Neuron (in vitro differentiated cells): ENCODE results near the gene TNRC18.

Source experiments
- H2AFZ ChIP-seq: one replicate; pipeline ENCODE4 v1.6.1; 2013; ENCODE audit warnings: low read depth, mild to moderate bottlenecking, inconsistent platforms, low read length, moderate library complexity
- H3K27me3 ChIP-seq: one replicate; pipeline ENCODE4 v1.6.1; 2013; ENCODE audit warnings: low read length; ENCODE audit not compliant: insufficient read depth
- H3K36me3 ChIP-seq: one replicate; pipeline ENCODE4 v1.6.1; 2013; ENCODE audit warnings: low read length; ENCODE audit not compliant: insufficient read depth
- H3K4me1 ChIP-seq: one replicate; pipeline ENCODE4 v1.6.1; 2013; ENCODE audit warnings: low read length; ENCODE audit not compliant: insufficient read depth
- H3K4me3 ChIP-seq: 2 replicates; pipeline ENCODE4 v1.5.1; 2013; ENCODE audit warnings: mild to moderate bottlenecking, low read length, moderate library complexity
- H3K9me3 ChIP-seq: one replicate; pipeline ENCODE4 v1.6.1; 2013; ENCODE audit warnings: low read length

The TNRC18 gene

DNA sequence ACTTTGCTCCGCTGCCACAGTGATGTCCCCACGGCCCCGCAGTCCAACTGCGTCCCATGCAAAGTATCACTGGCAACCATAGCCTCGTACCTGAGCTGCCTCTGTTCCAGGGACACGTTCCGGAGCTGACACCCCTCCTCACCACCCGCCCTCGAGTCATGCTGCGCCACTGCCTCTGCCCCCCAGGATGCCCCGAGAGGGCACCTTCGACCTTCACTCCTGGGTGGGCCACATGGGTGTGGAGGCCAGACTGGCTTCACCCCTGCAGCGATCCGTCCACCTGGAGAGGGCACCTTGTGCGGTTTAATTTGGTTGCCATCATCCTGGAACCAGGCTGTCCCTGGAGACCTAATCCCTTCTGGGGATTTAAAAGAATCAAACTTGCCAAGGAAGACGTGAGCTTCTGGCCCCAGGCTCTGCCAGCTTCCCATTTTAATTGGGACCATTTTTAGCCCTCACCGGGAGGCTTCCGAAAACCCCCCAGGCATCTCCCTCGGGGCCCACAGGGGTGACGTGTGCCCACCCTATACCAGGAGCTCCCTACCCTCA is 19.2 kb upstream of the TNRC18 start:
- Histone ChIP-seq H3K4me1 (peaks cover 29% of the 10 kb centered on the region), H2AFZ (no peak overlapping the region)

DNA sequence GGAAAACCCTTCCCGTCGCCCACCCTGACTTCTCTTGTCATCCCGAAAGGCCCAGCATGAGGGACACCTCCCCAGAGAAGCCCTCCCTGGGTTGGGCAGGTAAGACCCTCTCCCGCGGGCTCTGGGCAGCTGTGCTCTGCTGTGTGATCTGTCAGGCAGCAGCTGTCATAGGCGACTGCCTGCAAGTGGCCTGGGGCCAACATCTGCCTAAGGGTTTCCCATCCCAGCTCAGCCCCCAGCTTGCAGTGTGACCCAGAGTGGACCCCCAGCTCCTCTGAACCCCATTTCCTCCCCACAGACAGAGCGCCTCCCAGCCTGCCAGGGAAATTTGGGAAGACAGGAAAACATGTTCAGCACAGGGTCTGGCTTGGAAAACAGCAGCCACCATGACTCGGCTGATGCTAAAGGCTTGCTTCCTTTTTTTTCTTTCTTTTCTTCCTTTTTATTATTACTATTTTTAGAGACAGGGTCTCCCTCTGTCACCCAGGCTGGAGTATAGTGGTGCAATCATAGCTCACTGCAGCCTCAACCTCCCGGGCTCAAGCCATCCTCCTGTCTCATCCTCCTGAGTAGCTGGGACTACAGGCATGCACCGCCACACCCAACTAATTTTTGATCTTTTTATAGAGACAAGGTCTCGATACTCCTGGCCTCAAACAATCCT is 18.3 kb upstream of the TNRC18 start:
- H3K4me3 ChIP-seq: no peak overlapping the region

More for the DNA sequence above, 19.2 kb upstream of the TNRC18 start:
- H3K4me3 ChIP-seq: no peak overlapping the region
- no peaks in the 10 kb centered on the region for H3K9me3 ChIP-seq
- no peaks in the 10 kb centered on the region for H3K27me3 ChIP-seq
- H3K36me3 ChIP-seq: no peaks in the 10 kb centered on the region

DNA sequence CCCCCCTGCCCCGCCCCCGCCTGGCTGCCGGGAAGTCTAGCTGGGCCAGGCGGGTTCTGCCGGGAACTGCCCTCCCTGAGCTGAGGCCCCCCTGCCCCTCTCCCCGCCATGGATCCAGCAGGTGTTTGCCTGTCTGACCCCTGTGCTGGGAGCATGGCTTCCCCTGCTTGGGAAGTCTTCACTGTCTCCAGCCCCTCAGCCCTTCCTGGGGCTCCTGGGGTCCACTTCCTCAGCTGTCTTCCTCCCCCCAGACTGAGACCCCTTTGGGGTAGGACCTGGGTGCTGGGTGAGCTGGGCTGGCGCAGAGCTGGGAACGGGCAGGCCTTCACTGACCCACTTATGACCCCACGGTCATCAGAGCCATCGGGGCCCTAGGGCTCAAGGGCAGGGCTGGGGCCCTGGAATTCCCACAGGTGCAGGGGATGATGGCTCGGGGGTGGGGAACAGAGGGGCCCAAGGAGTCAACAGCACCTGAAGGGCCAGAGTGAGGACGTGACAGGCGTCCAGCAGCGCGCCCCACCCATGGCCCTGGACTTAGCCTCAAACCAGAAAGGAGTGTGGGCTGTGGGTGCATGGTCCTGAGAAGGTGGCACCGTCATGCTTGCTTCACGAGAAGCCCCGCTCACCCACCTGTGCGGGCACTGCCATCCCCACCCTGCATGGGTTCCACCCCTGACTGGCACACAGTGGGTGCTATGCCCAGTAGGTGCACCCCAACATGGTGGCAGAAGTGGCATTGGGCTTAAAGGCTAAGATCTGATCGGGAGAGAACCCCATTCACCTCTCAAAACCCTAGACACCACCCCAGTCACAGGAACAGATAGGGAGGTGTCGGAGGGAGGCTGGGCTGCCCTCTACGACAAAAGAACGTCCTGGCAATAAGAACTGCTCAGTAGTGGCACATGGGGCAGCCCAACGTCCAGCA is 16.2 kb upstream of the TNRC18 start:
- no peak overlapping the region for H2AFZ ChIP-seq
- peaks cover 35% of the 10 kb centered on the region for H3K4me1 ChIP-seq
- no peaks in the 10 kb centered on the region for H3K9me3 ChIP-seq
- no peaks in the 10 kb centered on the region for H3K27me3 ChIP-seq
- H3K4me3 ChIP-seq: no peak overlapping the region
- H3K36me3 ChIP-seq: no peaks in the 10 kb centered on the region

More for the DNA sequence above, 18.3 kb upstream of the TNRC18 start:
- Histone ChIP-seq H2AFZ (no peak overlapping the region), H3K36me3 (no peaks in the 10 kb centered on the region), H3K9me3 (no peaks in the 10 kb centered on the region), H3K27me3 (no peaks in the 10 kb centered on the region), H3K4me1 (peaks cover 34% of the 10 kb centered on the region)

DNA sequence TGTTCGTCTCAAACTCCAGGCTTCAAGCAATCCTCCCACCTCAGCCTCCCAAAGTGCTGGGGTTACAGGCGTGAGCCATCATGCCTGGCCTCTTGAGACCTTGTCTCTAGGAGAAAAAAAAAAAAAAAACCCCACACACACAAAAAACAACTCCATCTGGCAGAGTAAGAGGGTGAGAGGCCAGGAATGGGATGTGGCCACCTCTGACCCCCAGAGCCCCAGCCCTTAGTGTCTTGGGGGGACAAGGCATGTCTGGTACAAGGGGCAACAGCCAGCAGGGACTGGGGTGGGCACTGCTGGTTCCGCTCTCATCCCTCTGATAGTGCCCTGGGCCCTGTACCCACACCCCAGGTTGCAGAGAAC is 15.6 kb upstream of the TNRC18 start:
- H3K4me3 ChIP-seq: no peak overlapping the region
- H3K36me3 ChIP-seq: no peaks in the 10 kb centered on the region
- H3K4me1 ChIP-seq: peaks cover 35% of the 10 kb centered on the region
- H2AFZ ChIP-seq: no peak overlapping the region
- no peaks in the 10 kb centered on the region for H3K27me3 ChIP-seq
- H3K9me3 ChIP-seq: no peaks in the 10 kb centered on the region

DNA sequence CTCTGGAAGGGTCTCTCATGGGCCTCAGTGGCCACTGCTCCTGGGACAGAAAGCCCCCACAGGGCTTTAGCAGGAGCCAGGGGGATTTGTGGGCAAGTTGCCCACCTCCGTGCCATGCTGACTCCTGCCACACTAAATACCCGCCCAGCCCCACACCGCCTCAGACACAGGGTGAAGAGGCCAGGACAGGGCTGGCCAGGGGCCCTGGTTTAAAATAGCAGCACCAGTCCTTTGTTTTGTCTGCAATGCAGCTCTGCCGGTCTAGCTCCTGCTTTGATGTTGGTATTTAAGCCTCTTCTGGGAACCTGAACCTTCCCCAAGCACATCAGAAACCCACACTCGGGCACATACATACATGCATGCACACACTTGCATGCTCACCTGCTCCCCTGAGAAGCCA is 14.4 kb upstream of the TNRC18 start:
- Histone ChIP-seq H3K9me3 (peaks cover 4% of the 10 kb centered on the region), H3K36me3 (no peaks in the 10 kb centered on the region), H3K4me1 (peaks cover 35% of the 10 kb centered on the region), H3K4me3 (no peak overlapping the region), H2AFZ (no peak overlapping the region), H3K27me3 (no peaks in the 10 kb centered on the region)

DNA sequence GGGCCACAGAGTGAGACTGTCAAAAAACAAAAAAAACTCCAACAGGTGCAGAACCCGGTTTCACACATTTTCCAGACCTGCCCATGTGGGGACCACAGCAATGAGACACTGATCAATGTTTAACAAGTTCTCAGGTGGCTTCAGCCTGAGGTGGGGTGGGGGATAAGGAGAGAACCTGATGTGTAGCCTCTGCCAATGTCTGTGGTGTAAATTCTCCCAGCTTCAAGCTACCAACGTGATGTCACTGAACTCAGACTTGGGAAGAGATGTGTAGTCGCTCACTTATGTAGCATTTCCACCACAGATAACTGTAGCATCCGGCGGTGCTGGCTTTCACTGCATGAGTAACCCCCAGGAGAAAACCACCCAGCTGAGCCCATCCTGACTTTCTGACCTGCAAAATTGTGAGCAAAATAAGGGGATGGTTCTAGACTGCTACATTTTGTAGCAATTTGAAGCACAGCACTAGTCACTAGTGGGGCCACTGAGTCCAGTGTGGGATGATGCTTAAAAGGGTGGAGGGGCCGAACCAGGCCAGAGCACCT is 13.8 kb upstream of the TNRC18 start:
- Histone ChIP-seq H3K4me1 (peaks cover 35% of the 10 kb centered on the region), H3K4me3 (no peak overlapping the region), H2AFZ (no peak overlapping the region), H3K36me3 (no peaks in the 10 kb centered on the region), H3K27me3 (no peaks in the 10 kb centered on the region), H3K9me3 (peaks cover 4% of the 10 kb centered on the region)

DNA sequence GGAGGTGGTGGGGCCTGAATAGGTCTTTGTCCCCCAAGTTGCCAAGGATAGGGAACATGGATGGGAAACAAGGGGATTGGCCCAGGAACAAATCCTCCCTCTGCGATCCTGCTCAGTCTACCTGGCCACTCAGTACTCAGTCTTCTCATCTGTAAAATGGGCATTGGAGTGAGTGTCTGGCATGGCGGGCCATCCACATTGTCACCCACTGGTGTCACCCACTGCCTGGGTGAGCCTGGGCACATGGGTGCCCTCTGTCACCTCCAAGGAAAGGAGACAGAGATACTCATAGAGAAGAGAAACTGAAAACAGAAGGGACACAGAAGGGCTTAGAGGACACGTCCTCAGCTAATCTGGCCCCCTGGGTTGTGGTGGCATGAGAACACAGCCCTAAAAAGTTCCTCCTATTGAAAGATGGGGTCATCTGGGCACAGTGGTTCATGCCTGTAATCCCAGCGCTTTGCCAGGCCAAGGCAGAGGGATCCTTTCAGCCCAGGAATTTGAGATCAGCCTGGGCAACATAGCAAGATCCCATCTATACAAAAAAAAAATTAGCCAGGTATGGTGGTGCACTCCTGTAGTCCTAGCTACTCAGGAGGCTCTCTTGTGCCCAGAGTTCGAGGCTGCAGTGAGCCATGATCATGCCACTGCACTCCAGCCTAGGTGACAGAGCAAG is 12.5 kb upstream of the TNRC18 start:
- H3K36me3 ChIP-seq: no peaks in the 10 kb centered on the region
- H3K27me3 ChIP-seq: no peaks in the 10 kb centered on the region
- peaks cover 4% of the 10 kb centered on the region for H3K9me3 ChIP-seq
- H3K4me3 ChIP-seq: no peak overlapping the region
- peaks cover 42% of the 10 kb centered on the region for H3K4me1 ChIP-seq
- no peak overlapping the region for H2AFZ ChIP-seq

DNA sequence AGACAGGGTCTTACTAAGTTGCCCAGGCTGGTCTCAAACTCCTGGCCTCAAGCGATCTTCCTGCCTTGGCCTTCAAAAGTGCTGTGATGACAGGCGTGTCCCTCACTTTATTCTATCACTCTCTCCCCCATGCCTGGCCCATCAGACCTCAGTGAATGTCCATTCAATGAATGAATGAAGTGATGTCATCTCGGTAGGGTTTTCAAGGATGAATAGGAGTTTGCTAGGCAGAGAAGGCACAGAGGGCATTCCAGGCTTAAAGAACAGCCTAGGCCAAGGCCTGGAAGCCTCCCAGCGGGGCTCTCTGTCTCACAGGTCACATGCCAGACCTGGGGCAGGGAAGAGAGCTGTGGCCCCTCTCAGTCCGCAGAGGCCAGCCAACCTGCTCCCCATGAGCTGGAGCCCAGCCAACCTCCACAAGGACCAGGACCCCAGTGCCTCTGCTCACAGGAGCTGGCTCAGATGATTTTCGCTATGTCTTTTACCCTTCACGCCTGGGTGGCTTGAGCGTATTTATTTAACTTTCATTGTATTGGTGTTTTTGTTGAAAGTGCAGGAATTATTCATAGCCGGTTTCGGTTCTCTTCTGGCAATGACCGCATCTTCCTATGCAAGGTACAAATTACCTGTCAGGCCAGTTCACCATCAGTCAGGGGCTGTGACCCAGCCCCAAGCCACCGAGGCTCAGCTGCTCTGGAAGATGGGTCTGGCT is 11.8 kb upstream of the TNRC18 start:
- no peak overlapping the region for H2AFZ ChIP-seq
- H3K4me1 ChIP-seq: peaks cover 45% of the 10 kb centered on the region
- no peak overlapping the region for H3K4me3 ChIP-seq
- peaks cover 4% of the 10 kb centered on the region for H3K9me3 ChIP-seq
- H3K27me3 ChIP-seq: no peaks in the 10 kb centered on the region
- no peaks in the 10 kb centered on the region for H3K36me3 ChIP-seq

DNA sequence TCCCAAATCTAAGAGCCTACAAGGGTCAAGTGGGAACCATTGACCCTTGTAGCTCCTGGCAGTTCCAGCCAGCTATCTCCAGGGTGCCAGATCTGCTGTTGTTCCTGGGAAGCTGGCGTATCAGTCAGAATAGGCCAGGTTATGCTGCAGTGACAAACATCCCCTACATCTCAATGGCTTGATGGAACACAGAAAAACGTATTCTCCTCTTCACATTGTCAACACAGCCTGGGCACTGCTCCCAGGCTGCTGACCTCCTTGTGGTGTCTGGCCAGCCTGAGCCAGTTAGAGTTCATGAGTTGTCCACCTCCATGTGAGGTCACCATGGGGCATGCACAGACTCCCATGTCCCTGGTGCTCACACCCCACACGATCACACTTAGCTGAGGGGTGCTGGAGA is 9.5 kb upstream of the TNRC18 start:
- peaks cover 4% of the 10 kb centered on the region for H3K9me3 ChIP-seq
- no peak overlapping the region for H3K4me3 ChIP-seq
- no peaks in the 10 kb centered on the region for H3K27me3 ChIP-seq
- H3K36me3 ChIP-seq: no peaks in the 10 kb centered on the region
- H3K4me1 ChIP-seq: peaks cover 37% of the 10 kb centered on the region
- no peak overlapping the region for H2AFZ ChIP-seq

DNA sequence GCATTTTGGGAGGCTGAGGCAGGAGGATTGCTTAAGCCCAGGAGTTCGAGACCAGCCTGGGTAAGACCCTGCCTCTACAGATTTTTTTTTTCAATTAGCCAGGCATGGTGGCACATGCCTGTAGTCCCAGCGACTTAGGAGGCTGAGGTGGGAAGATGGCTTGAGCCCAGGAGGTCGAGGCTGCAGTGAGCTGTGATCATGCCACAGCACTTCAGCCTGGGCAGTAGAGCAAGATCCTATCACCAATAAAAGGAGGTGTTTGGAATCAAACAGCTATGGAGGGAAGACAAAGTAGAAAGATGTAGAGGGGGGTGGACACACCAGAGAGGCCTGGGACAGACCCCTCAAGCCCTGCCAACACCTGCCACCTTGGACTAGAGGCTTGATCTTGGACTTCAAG is 9.1 kb upstream of the TNRC18 start:
- no peaks in the 10 kb centered on the region for H3K27me3 ChIP-seq
- H3K36me3 ChIP-seq: no peaks in the 10 kb centered on the region
- H2AFZ ChIP-seq: no peak overlapping the region
- H3K4me1 ChIP-seq: peaks cover 33% of the 10 kb centered on the region
- peaks cover 4% of the 10 kb centered on the region for H3K9me3 ChIP-seq
- no peak overlapping the region for H3K4me3 ChIP-seq

DNA sequence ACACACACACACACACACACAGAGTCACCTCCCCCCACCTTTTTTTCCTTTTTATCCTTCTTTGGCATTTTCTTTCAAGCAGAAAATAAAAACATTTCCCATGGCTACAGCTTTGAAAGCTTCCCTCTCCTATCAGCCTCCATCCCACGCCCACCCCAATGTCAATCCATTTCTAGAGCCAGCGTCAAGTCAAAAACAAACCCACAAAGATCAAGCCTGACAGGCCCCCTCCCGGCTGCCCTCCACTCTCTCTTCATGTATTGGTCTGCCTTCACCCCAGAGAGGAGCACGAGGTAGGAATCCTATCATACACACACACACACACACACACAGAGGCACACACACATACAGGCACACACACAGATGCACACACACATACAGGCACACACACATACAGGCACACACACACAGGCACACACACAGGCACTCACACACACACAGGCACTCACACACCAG is 8.0 kb upstream of the TNRC18 start:
- no peak overlapping the region for H2AFZ ChIP-seq
- peaks cover 31% of the 10 kb centered on the region for H3K4me1 ChIP-seq
- peaks cover 4% of the 10 kb centered on the region for H3K9me3 ChIP-seq
- no peaks in the 10 kb centered on the region for H3K36me3 ChIP-seq
- H3K27me3 ChIP-seq: no peaks in the 10 kb centered on the region
- no peak overlapping the region for H3K4me3 ChIP-seq

DNA sequence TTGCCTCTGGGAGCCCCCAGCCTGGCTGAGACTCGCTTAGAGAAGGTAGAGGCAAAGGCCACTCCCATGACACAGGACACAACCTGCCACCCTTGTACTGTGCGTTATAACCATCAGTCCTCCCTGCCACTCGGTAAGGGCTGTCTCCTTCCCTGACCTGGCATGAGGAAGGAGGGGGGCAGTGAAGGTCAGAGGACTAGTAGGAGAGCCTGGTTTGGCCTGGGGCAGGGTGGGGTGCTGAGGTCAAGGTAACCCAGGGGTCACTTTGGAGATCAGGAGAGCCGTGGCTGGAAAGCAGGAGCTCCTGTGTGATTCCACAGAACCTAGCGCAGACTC is 6.9 kb upstream of the TNRC18 start:
- Histone ChIP-seq H2AFZ (no peak overlapping the region), H3K4me3 (no peak overlapping the region), H3K9me3 (peaks cover 4% of the 10 kb centered on the region), H3K36me3 (no peaks in the 10 kb centered on the region), H3K4me1 (peaks cover 29% of the 10 kb centered on the region), H3K27me3 (no peaks in the 10 kb centered on the region)
